Islet of Langerhans (tissue), 1 donor: ENCODE results near the gene SPATA25.
"Not testable (repeated sequence)": the region's sequence is repeated elsewhere in the genome, so short reads cannot be mapped to it uniquely, and the experiment has no call there.

Experiments
- FAIRE-seq: peaks from one replicate; lab custom pipeline; 2011; peaks lifted over from hg19 to GRCh38; lab: Jason Lieb, UNC

SPATA25 gene

GRCh38 chr20:45892828-45893500, 5.5 kb upstream of the SPATA25 start:
- FAIRE-seq = no peak

GRCh38 chr20:45892049-45892825, 4.8 kb upstream of the SPATA25 start:
- no peak for FAIRE-seq

DNA sequence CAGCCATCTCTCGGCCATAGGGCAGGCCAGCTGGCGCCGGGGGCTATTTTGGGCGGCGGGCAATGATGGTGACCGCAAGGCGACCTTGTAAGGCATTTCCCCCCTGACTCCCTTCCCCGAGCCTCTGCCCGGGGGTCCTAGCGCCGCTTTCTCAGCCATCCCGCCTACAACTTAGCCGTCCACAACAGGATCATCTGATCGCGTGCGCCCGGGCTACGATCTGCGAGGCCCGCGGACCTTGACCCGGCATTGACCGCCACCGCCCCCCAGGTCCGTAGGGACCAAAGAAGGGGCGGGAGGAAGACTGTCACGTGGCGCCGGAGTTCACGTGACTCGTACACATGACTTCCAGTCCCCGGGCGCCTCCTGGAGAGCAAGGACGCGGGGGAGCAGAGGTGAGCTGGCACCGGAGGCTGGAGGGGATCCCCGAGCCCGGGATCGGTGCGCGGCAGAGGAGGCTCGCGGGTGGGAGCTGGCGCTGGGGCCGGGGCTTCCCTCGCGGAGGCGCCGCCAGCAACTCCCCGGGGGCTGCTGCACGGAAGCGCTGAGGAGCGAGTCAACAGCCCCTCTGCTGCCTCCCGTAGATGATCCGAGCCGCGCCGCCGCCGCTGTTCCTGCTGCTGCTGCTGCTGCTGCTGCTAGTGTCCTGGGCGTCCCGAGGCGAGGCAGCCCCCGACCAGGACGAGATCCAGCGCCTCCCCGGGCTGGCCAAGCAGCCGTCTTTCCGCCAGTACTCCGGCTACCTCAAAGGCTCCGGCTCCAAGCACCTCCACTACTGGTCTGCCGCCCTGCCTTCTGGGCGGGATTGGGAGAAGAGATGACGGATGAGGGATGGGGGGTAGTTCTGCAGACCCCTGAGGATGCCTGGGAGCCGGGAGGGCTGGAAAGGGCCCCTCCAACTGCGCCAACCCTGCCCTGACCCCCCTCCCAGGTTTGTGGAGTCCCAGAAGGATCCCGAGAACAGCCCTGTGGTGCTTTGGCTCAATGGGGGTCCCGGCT, 3.9 kb upstream of the SPATA25 start, which contains the start of the genes CTSA and NEURL2:
Gene CTSA, plus strand, starts transcription at position 351 of the 999 bp plus-strand sequence. Its CDS starts 234 bp downstream, at position 585.
Gene NEURL2, minus strand, starts transcription at position 224 of the 999 bp plus-strand sequence. Its CDS starts 217 bp downstream, at position 7.
- no peak for FAIRE-seq

GRCh38 chr20:45890077-45890984, 2.9 kb upstream of the SPATA25 start:
- no peak for FAIRE-seq

DNA sequence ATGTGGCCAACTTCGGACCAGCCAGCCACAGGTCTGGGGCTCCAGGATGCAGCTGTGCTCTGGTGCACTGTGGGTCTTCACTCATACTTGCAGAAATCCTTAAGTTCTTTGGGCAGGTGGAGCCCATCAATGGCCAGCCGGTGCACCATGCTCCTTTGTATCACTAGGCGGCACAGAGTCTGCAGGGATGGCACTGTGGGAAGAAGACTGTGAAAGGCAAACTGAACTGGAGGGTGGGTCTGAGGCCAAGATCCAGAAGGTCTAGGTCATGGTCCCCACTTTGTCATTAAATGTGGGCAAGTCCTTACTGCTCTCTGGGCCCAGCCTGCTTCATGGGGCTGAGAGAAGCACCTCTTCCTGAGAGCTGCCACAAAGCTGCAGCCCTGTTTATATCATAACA, 1.3 kb upstream of the SPATA25 start:
- no peak for FAIRE-seq

GRCh38 chr20:45886590-45887345, 654 bp downstream of the SPATA25 start:
- FAIRE-seq = no peak

DNA sequence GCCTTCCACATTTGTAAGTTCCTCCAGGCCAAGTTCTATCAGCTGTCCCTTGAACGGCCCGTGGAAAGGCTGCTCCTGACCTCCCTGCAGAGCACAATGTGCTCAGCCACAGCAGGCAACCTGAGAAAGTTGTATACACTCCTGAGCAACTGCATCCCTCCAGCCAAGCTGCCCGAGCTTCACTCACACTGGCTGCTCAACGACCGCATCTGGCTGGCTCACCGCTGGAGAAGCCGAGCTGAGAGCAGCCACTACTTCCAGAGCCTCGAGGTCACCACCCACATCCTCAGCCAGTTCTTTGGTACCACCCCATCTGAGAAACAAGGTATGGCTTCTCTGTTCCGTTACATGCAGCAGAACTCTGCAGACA, 4.3 kb downstream of the SPATA25 start:
- FAIRE-seq = no peak

DNA sequence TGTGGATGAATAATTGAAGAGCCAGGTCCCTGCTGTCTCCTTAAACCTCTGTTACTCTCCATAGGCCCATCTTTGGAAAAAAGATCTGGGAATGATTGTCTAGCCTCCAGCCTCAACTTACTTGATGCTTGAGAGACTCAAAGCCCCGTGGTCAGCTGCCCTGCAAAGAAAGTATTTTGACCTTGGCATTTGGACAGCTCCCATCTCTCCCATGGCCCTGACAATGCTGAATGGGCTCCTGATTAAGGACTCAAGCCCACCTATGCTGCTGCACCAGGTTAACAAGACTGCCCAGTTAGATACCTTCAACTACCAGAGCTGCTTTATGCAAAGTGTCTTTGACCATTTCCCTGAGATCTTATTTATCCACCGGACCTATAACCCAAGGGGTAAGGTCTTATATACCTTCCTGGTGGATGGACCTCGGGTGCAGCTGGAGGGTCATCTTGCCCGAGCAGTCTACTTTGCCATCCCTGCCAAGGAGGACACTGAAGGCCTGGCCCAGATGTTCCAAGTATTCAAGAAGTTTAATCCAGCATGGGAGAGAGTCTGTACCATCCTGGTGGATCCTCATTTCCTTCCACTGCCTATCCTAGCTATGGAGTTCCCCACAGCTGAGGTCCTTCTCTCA, 4.8 kb downstream of the SPATA25 start:
- no peak for FAIRE-seq

DNA sequence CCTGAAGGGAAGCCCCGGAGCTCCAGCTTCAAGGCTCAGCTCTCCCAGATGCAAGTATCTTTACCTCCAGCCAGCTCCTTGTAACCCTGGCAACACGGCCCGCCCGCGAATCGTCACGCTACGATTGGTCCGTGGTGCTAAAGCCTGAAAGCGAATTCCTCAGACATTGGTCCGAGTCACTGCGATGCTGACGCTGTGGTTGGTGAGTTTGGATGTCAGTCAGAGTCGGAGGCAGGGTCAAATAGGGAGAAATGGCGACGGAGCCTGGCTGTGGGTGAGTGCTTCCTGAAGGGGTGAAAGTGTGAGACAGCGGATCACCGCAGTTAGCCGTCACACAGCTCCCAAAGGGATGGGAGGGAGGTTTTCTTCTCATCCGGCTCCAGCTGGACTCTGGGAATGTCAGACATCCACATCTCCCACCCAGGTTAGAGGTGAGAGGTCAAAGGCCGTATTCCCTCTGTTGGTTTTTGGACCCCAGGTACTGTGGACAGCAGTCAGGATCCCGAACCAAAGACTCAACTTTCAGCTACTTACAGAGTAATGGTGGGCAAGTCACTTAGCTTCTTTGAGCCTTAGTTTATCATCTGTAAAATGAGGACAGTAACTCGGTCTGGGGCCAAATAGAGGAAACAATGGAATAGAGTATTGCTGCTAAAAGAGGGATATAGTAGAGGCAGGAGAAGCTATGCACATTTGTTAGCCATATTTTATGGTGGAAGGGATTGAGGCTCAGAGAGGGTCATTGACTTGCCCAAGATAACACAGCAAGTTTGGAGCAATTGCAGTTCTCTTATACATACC, 6.2 kb downstream of the SPATA25 start, which contains the start of gene ZSWIM1:
Gene ZSWIM1, plus strand, starts transcription at position 240 of the 801 bp plus-strand sequence. CDS start 1,366 bp downstream, outside the sequence.
- FAIRE-seq = peak; percentile 86

DNA sequence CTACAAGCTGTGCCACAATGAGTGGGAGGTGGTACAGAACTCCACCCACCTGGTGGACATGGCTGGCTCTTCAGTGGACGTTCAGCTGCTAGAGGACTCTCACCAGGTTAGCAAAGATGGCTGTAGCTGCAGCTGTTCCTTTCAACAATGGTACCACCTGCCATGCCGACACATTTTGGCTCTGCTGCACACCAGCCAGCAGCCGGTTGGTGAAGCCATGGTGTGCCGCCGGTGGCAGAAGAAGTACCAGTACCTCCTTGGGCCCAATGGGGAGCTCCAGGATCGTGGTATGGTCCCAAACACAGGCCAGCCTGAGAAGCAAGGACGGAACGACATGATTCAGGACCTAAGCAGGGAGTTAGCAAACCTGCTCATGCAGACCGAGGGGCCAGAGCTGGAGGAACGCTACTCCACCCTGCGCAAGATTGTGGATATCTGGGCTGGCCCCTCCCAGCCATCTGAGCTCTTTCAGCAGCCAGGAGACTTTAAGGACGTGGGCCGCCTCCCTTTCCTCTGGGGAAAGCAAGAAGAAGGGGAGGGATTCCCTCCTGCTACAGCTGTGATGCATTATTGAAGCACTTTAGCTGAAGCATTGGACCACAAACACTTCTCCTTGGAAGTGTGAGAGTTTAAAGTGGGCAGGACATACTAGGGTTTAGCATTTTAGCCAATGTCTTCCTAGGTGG, 9.2 kb downstream of the SPATA25 start:
- no peak for FAIRE-seq

DNA sequence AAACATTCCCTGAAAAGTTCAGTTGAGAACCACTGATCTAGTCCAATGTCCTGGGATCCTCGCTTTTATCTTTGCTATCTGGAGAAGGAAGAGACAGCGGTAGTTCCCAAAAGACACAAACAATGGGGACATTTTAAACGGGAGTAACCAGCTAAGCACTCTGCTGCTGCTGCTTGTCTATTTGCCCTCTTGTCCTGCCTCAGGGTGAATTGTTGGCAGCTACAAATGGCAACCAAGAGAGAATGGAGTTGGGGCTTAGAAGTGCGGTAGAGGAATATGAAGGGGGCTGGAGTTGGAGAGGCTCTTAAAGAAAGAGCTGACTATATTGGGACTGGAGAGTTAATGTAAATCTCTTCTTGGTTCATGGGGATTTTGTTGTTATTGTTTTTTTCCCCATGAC, 12.8 kb downstream of the SPATA25 start:
- no peak for FAIRE-seq

DNA sequence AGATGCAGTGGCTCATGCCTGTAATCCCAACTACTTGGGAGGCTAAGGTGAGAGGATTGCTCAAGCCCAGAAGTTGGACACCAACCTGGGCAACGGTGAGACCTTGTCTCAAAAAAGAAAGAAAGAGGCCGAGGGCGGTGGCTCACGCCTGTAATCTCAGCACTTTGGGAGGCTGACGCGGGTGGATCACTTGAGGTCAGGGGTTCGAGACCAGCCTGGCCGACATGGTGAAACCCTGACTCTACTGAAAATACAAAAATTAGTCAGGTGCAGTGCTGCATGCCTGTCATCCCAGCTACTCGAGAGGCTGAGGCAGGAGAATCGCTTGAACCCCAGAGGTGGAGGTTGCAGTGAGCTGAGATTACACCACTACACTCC, 13.3 kb downstream of the SPATA25 start:
- FAIRE-seq = not testable (repeated sequence)

DNA sequence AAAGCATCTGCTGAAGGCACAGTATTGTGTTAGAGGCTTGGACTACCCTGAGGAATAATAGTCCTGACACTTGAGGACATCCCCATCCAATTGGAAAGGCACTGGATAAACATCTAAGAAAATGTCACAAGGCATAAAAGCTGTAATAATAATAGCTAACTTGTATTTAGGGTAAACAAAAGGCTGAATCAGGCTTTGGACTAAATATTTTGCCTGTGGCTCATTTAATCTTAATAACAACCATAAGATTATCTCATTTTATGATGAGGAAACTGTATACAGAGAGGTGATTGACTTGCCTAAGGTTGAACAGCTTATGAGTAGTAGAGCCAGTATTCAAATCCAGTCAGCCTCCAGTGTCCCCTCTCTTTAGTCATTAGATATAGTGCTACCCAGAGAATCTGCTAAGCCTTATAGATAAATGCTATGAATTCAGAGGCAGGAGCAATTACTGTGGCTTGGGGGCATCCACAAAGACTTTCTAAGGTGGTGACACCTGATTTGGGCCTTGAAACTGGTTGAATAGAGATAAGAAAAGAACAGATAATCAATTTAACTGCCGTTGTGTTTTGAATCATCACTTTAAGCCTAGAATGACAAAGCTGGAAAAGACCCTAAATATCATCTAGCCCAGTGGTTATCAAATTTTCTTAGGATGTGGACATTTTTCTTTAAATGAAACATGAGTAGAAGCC, 13.9 kb downstream of the SPATA25 start:
- FAIRE-seq = no peak

DNA sequence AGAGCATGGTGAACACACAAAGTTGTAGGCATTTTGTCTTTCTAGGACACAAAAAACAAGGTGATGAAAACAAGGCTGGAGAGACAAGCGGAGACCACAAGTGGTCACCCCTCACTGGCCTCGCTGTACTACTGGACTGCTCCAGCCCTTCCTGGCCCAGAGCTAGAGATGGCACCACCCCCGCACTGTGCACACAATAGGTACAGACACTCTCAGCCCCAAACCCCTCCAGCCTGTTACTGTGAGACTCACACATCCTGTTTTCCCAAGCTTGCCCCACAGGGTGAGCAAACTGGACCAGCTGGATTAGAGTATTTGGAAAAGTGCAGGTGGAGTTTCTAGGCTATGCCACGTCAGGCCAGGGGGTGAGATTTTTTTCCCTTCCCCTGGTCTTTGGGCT, 14.8 kb downstream of the SPATA25 start:
- FAIRE-seq = no peak

DNA sequence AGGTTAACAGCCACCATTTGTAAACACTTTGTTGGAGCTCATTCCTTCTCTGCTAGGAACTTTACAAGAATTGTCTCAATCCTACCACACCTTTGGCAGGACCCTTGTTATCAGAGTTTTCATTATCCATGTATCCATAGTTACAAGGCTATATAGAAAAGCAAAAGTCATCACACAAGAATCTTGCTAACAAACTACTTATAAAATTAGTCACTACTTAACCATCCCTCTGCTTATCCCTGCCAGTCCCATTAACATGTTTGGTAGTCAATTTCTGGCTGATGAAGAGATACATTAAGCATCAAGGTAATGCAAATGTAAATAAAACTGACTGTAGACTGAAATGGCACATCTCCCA, 19.6 kb downstream of the SPATA25 start:
- no peak for FAIRE-seq

DNA sequence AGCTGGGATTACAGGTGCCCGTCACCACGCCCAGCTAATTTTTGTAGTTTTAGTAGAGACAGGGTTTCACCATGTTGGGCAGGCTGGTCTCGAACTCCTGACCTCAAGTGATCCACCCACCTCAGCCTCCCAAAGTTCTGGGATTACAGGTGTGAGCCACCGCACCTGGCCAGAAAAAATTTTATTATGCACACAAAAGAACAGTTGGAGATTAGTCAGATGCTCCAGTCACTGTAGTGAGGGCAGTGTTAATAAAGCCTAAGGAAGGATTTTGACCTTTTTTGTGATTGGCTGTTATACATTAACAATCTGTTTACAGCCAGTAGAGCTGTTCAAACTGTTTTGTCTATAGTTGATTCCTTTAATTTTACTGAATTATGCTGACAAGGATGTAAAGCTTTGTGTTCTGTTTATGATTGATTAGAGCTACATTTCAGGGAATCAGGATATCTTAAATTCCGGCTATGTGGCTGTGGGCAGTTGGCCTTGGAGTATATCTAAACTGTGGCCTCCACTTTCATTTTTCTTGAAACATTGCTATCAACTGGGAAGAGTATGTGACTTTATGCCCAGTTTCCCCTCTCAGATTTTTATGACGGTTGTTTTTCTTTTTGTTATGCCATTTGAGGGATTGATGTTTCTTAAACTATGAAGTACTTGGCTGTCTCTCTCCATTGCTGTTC, 20.1 kb downstream of the SPATA25 start:
- no peak for FAIRE-seq

DNA sequence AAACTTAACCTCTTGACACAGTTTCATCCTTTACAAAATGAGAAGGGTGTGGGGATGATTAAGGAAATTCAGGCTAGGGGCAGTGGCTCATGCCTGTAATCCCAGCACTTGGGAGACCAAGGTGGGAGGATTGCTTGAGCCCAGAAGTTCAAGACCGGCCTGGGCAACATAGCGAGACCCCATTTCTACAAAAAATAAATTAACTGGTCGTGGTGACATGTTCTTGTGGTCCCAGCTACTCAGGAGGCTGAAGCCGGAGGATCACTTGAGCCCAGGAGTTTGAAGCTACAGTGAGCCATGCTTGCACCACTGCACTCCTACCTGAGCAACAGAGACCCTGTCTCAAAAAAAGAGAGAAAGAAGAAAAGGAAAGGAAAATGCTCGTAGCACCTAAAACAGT, 21.0 kb downstream of the SPATA25 start:
- no peak for FAIRE-seq
